HG03039 (cell line): ENCODE data around the gene PPIAL4G.
"Not testable (repeated sequence)": the region's sequence is repeated elsewhere in the genome, so short reads cannot be mapped to it uniquely, and the experiment has no call there.

Experiments used
- ATAC-seq: cut with Tn5 transposase; IDR thresholded peaks from one replicate; pipeline ENCODE4 v1.9.1; 2021; ENCODE audit warnings: mild to moderate bottlenecking, moderate library complexity; ENCODE audit not compliant: unreplicated experiment

The PPIAL4G gene

GRCh38 chr1:148483029-148483428 lies at the start of gene PPIAL4G:
Gene PPIAL4G, minus strand, starts transcription at chr1:148483302. Its CDS starts 50 bp downstream, at chr1:148483252.
- ATAC-seq, result not testable (repeated sequence)

- ATAC-seq, result not testable (repeated sequence)
Observed at GRCh38 chr1:148532158-148532557, 49.1 kb upstream of the PPIAL4G start.

- not testable (repeated sequence) for ATAC-seq
Observed at GRCh38 chr1:148529101-148529567, 46.0 kb upstream of the PPIAL4G start.

- ATAC-seq, result not testable (repeated sequence)
Observed at GRCh38 chr1:148528591-148528990, 45.5 kb upstream of the PPIAL4G start.

- not testable (repeated sequence) for ATAC-seq
Observed at GRCh38 chr1:148526587-148526986, 43.5 kb upstream of the PPIAL4G start.

- ATAC-seq, result peak; percentile 7
Observed at GRCh38 chr1:148523205-148524144, 40.4 kb upstream of the PPIAL4G start.

GRCh38 chr1:148522561-148523204 lies 39.6 kb upstream of the PPIAL4G start:
- peak; percentile 73 for ATAC-seq

- peak; percentile 52 for ATAC-seq
Observed at GRCh38 chr1:148522072-148522471, 39.0 kb upstream of the PPIAL4G start.

- ATAC-seq, result not testable (repeated sequence)
Observed at GRCh38 chr1:148514310-148514709, 31.2 kb upstream of the PPIAL4G start.

- not testable (repeated sequence) for ATAC-seq
Observed at GRCh38 chr1:148512571-148513184, 29.6 kb upstream of the PPIAL4G start.

- not testable (repeated sequence) for ATAC-seq
Observed at GRCh38 chr1:148493933-148494332, 10.8 kb upstream of the PPIAL4G start.

GRCh38 chr1:148481134-148481533 lies 2.0 kb downstream of the PPIAL4G start:
- ATAC-seq, result not testable (repeated sequence)

GRCh38 chr1:148459694-148460093 lies 23.4 kb downstream of the PPIAL4G start:
- ATAC-seq, result not testable (repeated sequence)

GRCh38 chr1:148458901-148459581 lies 24.1 kb downstream of the PPIAL4G start:
- not testable (repeated sequence) for ATAC-seq

- ATAC-seq, result not testable (repeated sequence)
Observed at GRCh38 chr1:148458398-148458797, 24.7 kb downstream of the PPIAL4G start.

- ATAC-seq, result not testable (repeated sequence)
Observed at GRCh38 chr1:148452845-148453244, 30.3 kb downstream of the PPIAL4G start.

- ATAC-seq, result not testable (repeated sequence)
Observed at GRCh38 chr1:148439654-148440325, 43.3 kb downstream of the PPIAL4G start.

- ATAC-seq, result no peak
Observed at GRCh38 chr1:148435406-148435805, 47.7 kb downstream of the PPIAL4G start.

- ATAC-seq, result no peak
Observed at GRCh38 chr1:148434832-148435231, 48.3 kb downstream of the PPIAL4G start.

GRCh38 chr1:148432916-148433317 lies 50.2 kb downstream of the PPIAL4G start:
- not testable (repeated sequence) for ATAC-seq
